ENCODE results near the gene SUGCT.
A peak's percentile ranks its signal among the peaks of the same experiment; 100 is the strongest.

Gene SUGCT

GRCh38 chr7:40546616-40547501, 412.1 kb downstream of the SUGCT start:
- DNase-seq (ENCODE audit: insufficient read length, low spot score) (no peak), FAIRE-seq (no peak)

DNA sequence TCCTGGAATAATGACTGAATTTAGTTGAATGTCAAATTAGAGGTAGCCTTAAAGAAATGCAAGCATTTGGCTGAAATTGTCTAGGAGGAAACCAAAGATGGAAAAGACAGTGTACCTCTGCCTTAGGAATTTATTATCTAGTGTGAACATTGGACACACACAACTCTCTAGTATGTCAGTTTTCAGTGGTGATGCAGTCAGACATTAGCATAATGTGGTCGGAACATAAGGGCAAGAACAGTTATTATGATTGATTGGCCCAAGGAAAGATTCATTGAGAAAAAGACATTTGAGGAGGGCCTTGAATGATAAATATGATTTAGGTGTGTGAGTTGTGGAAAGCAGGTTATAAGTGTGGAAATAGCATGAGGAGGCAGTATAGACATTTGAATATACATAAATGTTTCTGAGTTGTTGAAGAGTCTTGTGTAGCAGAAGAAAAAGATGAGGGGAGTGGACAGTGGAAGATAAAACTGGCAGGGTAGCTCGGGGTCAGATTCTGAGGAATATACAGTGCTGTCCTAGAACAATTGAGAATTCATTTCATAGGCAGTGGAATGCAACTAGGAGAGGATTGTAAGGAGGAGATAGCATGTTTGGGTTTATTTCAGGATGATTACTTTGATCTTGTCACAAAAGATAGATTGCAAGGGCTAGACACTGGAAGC, 414.7 kb downstream of the SUGCT start:
- no peak for FAIRE-seq
- no peak for DNase-seq (ENCODE audit: insufficient read length, low spot score)

DNA sequence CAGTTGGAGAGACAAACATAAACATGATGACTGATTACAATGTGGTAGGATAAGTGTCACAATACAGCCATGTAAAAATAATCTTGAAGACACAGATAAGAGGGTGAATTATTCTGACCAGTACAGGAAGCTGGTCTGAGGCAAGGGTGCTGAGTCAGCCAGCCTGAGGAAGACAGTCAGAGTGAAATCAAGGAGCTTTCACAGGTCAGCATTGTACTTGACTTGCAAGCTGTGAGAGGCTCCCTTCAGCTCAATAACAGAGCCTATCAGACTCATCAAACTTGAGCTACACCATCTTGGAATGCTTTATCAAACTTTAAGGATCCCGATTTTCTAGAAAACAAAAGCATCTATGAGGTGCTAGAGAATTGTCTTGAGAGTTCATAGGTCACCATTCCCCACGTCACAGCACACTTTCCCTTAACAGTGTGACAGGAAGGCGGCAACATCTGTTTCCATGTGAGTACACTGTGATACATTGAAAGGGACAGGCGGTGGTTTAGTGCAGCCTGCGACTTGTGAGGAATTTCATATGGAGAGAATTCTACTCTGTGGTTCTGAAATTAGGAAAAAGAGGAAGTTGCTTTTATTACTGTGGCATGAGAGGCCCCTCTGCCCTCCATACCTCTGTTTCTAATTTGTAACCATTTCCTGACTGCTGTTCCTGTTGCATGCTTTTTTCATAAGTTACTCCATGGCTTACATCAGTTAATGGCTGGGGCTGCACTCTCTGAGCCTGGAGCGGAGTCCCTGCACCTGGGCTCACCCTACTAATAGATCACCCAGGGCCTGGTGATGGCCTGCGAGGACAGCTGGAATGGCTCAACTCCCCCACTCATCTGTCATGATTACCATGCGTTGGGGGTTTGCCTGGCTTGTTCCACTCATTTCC, 417.1 kb downstream of the SUGCT start:
- FAIRE-seq (peak; percentile 26), DNase-seq (ENCODE audit: insufficient read length, low spot score) (no peak)

DNA sequence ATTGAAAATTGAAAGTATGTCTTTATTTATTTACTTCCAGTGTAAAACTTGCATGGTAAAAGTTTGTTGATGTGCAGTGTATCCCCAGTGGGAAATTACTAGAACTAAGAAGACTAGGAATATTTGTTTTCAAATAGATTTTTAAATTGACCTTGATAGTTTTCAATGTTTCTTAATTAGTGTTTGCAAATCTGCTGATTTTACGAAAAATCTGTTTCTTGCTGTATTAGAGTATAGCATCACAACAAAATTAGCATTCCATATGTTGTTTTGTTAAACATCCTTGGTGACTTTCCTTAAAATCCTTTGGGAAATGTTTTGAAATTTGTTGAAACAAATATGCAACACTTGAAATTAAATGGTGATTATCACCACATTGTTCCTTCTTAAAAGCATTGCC, 425.9 kb downstream of the SUGCT start:
- FAIRE-seq (no peak), DNase-seq (ENCODE audit: insufficient read length, low spot score) (no peak)

GRCh38 chr7:40566879-40567278, 432.1 kb downstream of the SUGCT start:
- DNase-seq (ENCODE audit: insufficient read length, low spot score): no peak

DNA sequence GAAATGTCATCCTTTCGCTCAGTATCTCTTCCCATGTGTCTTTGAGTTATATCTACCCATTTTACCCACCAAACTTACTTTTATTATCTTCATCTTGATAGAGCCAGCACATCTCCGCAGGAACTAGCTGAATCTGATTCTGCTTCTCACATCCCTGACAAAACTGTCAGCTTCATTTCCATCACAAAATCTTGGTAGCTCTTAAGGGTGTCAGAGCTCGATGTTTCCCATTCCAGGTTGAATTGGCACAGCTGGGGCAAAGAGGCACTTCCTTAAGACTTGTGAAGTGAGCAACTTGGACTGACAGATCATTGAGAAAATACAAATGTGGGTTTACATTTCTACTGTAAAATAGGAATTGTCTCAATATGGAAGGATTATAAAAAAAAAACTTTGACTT, 434.5 kb downstream of the SUGCT start:
- FAIRE-seq (no peak), DNase-seq (ENCODE audit: insufficient read length, low spot score) (no peak)

More at GRCh38 chr7:40566879-40567278, 432.1 kb downstream of the SUGCT start:
- no peak for FAIRE-seq

GRCh38 chr7:40570223-40570622, 435.4 kb downstream of the SUGCT start:
- no peak for FAIRE-seq

GRCh38 chr7:40571796-40572195, 437.0 kb downstream of the SUGCT start:
- FAIRE-seq: no peak
- no peak for DNase-seq (ENCODE audit: insufficient read length, low spot score)

More at GRCh38 chr7:40570223-40570622, 435.4 kb downstream of the SUGCT start:
- no peak for DNase-seq (ENCODE audit: insufficient read length, low spot score)

DNA sequence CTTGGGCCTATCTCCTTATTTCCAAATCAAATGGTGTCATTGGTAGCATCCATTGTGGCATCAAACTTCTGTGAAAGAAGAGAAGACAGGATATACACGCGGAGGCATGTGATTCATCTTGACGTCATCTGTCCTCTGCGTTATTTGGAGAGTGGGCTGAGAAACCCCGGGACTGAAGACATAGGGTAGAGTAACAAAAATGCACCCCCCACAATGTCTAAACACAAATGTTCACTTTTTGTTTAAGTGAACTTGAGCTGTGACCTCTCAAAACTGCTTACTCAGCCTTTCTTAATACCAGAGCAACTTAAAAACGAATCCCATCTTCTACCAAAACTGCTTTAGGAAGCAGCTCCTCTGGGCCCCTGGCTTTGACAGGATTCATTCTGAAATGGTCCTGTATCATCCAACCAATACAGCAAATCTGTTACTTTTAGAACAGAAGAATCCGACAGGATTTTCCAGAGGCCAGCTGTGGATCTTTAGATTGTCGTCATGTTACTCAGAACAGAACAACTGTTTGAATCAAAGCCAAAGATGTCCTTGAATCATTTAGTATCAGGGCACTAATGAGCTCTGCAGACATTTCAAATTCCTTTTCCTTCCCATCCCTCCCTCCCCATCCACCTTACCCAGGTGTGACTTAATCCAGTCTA, 438.1 kb downstream of the SUGCT start:
- DNase-seq (ENCODE audit: insufficient read length, low spot score) (no peak), FAIRE-seq (no peak)

DNA sequence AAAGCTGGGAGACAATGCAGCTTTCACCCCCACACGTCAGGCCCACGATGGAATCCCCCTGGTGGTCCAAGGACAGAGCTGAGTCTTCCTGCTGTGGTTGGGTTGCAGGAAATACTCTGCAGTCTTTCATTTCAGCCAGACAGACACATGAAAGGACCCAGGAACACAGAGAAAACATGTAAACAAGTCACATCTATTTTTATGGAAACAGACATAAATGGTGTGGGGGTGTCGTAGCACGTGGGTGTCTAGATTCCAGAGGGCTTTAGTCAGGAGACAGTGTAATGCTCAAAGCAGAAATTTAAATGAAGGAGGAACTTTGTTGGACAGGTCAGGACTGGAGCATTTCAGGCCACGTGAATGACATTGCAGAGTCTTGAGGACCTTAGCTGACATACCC, 444.6 kb downstream of the SUGCT start:
- DNase-seq (ENCODE audit: insufficient read length, low spot score) (no peak), FAIRE-seq (no peak)

DNA sequence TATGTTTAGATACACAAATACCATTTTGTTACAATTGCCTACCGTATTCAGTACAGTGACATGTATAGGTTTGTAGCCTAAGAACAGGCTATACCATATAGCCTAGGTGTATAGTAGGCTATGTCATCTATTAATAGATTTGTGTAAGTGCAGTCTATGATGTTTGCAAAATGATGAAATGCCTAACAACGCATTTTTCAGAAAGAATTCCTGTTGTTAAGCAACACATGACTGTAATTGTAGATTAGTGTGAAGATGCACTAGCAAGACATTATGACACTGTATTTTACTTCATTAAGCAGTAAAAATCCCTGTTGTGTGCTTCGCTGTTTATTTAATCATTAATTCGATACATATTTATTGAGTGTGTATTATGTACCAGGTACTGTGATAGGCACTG, 446.0 kb downstream of the SUGCT start:
- DNase-seq (ENCODE audit: insufficient read length, low spot score) (no peak), FAIRE-seq (no peak)

DNA sequence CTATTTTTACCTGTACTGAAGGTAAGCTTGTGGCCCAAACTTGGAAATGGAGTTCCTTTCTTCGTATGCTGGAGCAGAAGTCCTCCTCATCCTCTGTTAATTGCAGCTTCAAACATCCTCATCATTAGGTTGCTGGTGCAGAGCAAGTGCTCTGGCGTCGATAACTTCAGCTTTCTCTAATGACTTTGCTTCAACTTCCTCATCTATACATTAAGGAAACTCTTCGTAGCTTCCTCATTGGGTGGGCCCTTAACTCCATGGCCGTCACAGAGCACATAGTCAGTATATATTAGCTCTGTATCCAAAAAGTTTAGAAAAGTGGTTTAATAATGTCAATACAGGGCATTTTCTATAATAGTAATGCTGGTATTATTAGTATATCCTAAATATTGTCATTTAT, 447.7 kb downstream of the SUGCT start:
- DNase-seq (ENCODE audit: insufficient read length, low spot score) (no peak), FAIRE-seq (no peak)

DNA sequence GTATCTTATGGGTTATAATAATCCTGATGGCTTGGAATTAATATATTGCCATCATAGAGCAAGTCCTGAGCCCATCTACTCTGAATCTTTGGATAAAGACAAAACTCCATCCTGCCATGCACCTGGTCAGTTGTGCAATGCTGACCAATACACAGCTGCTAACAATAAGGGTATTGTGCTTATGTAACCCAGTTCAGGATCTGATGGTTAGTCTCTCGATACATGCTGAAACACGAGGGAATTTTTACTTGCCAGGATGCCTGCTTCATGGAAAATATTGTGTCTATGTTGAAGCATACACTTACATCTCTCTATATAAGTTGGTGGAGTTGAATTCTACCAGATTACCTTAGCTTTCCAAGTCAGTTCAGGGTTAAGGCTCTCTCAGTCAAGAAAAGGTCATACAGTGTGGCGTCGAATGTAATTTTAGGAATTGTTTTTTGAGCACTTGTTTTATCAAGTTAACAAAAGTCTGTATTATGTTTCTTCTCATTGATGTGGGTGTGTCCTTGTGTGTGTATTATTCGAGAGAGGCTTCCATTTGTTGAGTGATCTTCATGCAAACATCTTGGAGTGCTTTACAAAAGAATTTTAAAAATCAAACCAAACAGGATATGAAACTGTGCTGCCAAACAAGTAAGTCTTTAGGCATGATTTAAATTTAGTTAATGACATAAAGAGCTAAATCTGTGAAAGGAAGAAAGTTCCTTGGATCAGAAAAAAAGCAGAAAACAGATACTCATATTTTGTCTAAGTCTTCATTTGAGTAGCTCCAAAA, 449.1 kb downstream of the SUGCT start:
- no peak for FAIRE-seq
- no peak for DNase-seq (ENCODE audit: insufficient read length, low spot score)

GRCh38 chr7:40584667-40585433, 450.0 kb downstream of the SUGCT start:
- no peak for DNase-seq (ENCODE audit: insufficient read length, low spot score)
- no peak for FAIRE-seq

DNA sequence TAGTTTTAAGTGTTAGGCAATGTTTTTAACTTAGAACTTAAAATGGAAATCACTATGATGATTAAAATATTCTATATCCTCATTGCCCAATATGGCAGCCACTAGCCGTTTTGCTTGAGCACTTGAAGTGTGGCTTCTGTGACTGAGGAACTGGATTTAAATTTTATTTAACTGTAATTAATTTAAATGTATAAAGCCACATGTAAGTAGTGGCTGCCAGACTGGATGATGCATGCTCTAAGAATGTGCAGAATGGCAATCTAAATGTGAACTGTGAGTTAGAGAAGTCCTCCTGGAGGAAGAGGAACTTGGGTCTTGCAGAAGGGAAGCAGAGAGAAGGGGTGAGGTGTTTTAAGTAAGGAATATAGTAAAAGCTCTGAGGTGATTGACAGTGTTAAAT, 451.4 kb downstream of the SUGCT start:
- FAIRE-seq: no peak

DNA sequence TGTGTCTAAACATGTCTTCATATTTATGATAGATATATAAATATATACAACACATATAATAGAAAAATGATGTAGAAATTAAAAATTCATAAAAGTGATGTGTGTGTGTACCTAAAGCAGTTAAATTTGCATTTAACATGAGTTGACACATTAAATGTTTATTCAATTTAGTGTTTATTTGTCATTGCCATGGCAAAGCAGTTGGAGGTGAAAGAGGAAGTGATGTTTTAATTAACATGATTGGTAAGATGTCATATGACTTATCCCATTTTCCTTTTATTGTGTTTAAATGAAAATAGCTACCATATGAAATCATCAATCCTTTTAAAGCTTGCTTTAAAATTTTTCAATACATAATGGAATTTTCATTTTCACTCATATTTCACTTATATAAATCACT, 452.6 kb downstream of the SUGCT start:
- FAIRE-seq (no peak), DNase-seq (ENCODE audit: insufficient read length, low spot score) (no peak)

More for the DNA sequence above, 451.4 kb downstream of the SUGCT start:
- no peak for DNase-seq (ENCODE audit: insufficient read length, low spot score)

DNA sequence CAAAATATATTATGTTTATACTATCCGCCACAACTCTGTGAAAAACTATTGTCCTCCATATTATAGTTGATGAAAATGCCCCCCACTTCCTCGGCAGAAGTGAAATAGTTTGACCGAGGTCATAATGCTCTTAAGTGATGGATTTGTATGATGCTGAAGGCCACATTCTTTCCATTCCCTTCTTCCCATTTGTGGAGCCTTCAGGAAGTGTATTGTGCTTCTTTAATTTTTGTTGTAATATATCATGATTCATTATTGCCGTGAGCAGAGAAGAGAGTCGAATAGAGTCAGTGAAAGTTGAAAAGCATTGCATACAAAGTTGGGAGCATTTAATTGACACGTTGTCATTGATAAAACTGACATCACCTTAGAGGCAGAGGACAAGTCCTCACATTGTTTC, 460.3 kb downstream of the SUGCT start:
- FAIRE-seq (no peak), DNase-seq (ENCODE audit: insufficient read length, low spot score) (no peak)

GRCh38 chr7:40595832-40596231, 461.0 kb downstream of the SUGCT start:
- FAIRE-seq (no peak), DNase-seq (ENCODE audit: insufficient read length, low spot score) (no peak)

GRCh38 chr7:40597517-40597916, 462.7 kb downstream of the SUGCT start:
- no peak for FAIRE-seq
- no peak for DNase-seq (ENCODE audit: insufficient read length, low spot score)

Data from GM19239 (cell line).